GM23338 (cell line): ENCODE results near the gene AMOTL1. TPM values are rescaled to one million over a fixed set of nuclear protein-coding genes. Genes with fewer than 3 reads are reported as not detected.

Experiments
- ATAC-seq: fragments of 200-7000 bp; cut with Tn5 transposase; 3 replicates; pipeline ENCODE4 v1.9.1; 2020
- DNase-seq: peaks from one replicate; pipeline ENCODE4 v3.0.0-alpha.2; 2015; ENCODE audit warnings: low spot score
- H2AFZ ChIP-seq: fragments of 200-600 bp; sonication (generic); 2 replicates; pipeline ENCODE4 v1.8.0; 2016; ENCODE audit warnings: antibody characterized with exemption, mild to moderate bottlenecking, moderate library complexity
- H3F3A ChIP-seq: fragments of 200-600 bp; sonication (generic); replicated peaks from 2 replicates; pipeline ENCODE4 v1.8.0; 2017; ENCODE audit warnings: antibody characterized with exemption, mixed run types, low read depth
- H3K27ac ChIP-seq: fragments of 200-600 bp; sonication (generic); 2 replicates; pipeline ENCODE4 v1.6.1; 2016; ENCODE audit warnings: low read depth
- H3K27me3 ChIP-seq: fragments of 200-600 bp; sonication (generic); 2 replicates; pipeline ENCODE4 v1.8.0; 2016; ENCODE audit warnings: mild to moderate bottlenecking, mixed run types, moderate library complexity; ENCODE audit not compliant: insufficient read depth
- H3K36me3 ChIP-seq: fragments of 200-600 bp; sonication (generic); 2 replicates; pipeline ENCODE4 v1.8.0; 2016; ENCODE audit warnings: mild to moderate bottlenecking; ENCODE audit not compliant: insufficient read depth
- H3K4me1 ChIP-seq: fragments of 200-600 bp; sonication (generic); 2 replicates; pipeline ENCODE4 v1.8.0; 2016; ENCODE audit warnings: mild to moderate bottlenecking, moderate library complexity; ENCODE audit not compliant: insufficient read depth
- H3K4me2 ChIP-seq: fragments of 200-600 bp; sonication (generic); 2 replicates; pipeline ENCODE4 v1.7.1; 2017; ENCODE audit warnings: mixed run types
- H3K4me3 ChIP-seq: fragments of 200-600 bp; sonication (generic); 2 replicates; pipeline ENCODE4 v1.6.1; 2016; ENCODE audit warnings: mixed run types
- H3K79me2 ChIP-seq: fragments of 200-600 bp; sonication (generic); replicated peaks from 2 replicates; pipeline ENCODE4 v1.8.0; 2017; ENCODE audit warnings: mild to moderate bottlenecking; ENCODE audit not compliant: insufficient read depth
- H3K9me2 ChIP-seq: fragments of 200-600 bp; sonication (generic); 2 replicates; pipeline ENCODE4 v1.8.0; 2017; ENCODE audit not compliant: insufficient read depth
- H4K20me1 ChIP-seq: fragments of 200-600 bp; sonication (generic); replicated peaks from 2 replicates; pipeline ENCODE4 v1.8.0; 2017; ENCODE audit warnings: mild to moderate bottlenecking; ENCODE audit not compliant: insufficient read depth
- H3K27ac Mint-ChIP-seq: 2 replicates; pipeline ENCODE4 v1.8.0; 2020; ENCODE audit warnings: inconsistent platforms, mild to moderate bottlenecking, moderate library complexity, mixed read lengths
- H3K27me3 Mint-ChIP-seq: 3 replicates; pipeline ENCODE4 v1.8.0; 2022; ENCODE audit warnings: low read depth, mild to moderate bottlenecking, moderate library complexity, mixed read lengths, inconsistent platforms; ENCODE audit not compliant: insufficient read depth, poor library complexity
- H3K36me3 Mint-ChIP-seq: 3 replicates; pipeline ENCODE4 v1.8.0; 2021; ENCODE audit warnings: low read depth, mild to moderate bottlenecking, inconsistent platforms, moderate library complexity, mixed read lengths
- H3K4me1 Mint-ChIP-seq: 3 replicates; pipeline ENCODE4 v1.8.0; 2020; ENCODE audit warnings: mild to moderate bottlenecking, inconsistent platforms, mixed read lengths
- H3K4me3 Mint-ChIP-seq: 3 replicates; pipeline ENCODE4 v1.8.0; 2021; ENCODE audit warnings: moderate library complexity, mild to moderate bottlenecking, inconsistent platforms, mixed read lengths
- H3K9me3 Mint-ChIP-seq: 3 replicates; pipeline ENCODE4 v1.8.0; 2020; ENCODE audit warnings: moderate library complexity, mild to moderate bottlenecking, inconsistent platforms, mixed read lengths
- CREB1 ChIP-seq: fragments of 250-450 bp; sonication (Bioruptor Pico); IDR thresholded peaks from 2 replicates; pipeline ENCODE4 v1.5.0; 2020; ENCODE audit warnings: low read depth, mild to moderate bottlenecking, moderate library complexity
- ETS1 ChIP-seq: IDR thresholded peaks from 2 replicates; pipeline ENCODE4 v1.6.1; 2016; ENCODE audit warnings: antibody characterized with exemption
- EZH2 ChIP-seq: fragments of 200-600 bp; sonication (generic); IDR thresholded peaks from one replicate; pipeline ENCODE4 v1.8.0; 2017; ENCODE audit warnings: antibody characterized with exemption, mild to moderate bottlenecking, low read depth; ENCODE audit not compliant: unreplicated experiment
- EZH2phosphoT487 ChIP-seq: fragments of 200-600 bp; sonication (generic); IDR thresholded peaks from one replicate; pipeline ENCODE4 v1.8.1; 2018; ENCODE audit warnings: antibody characterized with exemption; ENCODE audit not compliant: unreplicated experiment
- JUNB ChIP-seq: IDR thresholded peaks from one replicate; pipeline ENCODE4 v1.6.1; 2016; ENCODE audit warnings: antibody characterized with exemption; ENCODE audit not compliant: unreplicated experiment
- NANOG ChIP-seq: IDR thresholded peaks from 2 replicates; pipeline ENCODE4 v1.6.1; 2016; ENCODE audit warnings: antibody characterized with exemption, borderline replicate concordance
- POLR2AphosphoS5 ChIP-seq: IDR thresholded peaks from 2 replicates; pipeline ENCODE4 v1.6.1; 2016; ENCODE audit warnings: antibody characterized with exemption, low read depth
- STAT1 ChIP-seq: IDR thresholded peaks from one replicate; pipeline ENCODE4 v1.6.1; 2016; ENCODE audit warnings: antibody characterized with exemption; ENCODE audit not compliant: unreplicated experiment
- ZNF114 ChIP-seq: fragments of 250-450 bp; sonication (Bioruptor Pico); IDR thresholded peaks from 2 replicates; pipeline ENCODE4 v1.5.0; 2020; ENCODE audit warnings: mild to moderate bottlenecking, moderate library complexity
- ZNF331 ChIP-seq: fragments of 250-450 bp; sonication (Bioruptor Pico); IDR thresholded peaks from 2 replicates; pipeline ENCODE4 v1.5.0; 2020; ENCODE audit warnings: low read depth, mild to moderate bottlenecking, moderate library complexity
- polyA plus RNA-seq: library from polyadenylated mRNA; unstranded; fragments of >200 nt; fragmentation: Nextera tagmentation; extraction: Ambion mirVana; gene quantifications from 2 replicates; pipeline ENCODE4 v1.2.1, GENCODE V29; 2016
- total RNA-seq: library from RNA; depleted of rRNA; stranded (reverse); fragments of >200 nt; shearing (Covaris generic); gene quantifications from 2 replicates; pipeline ENCODE4 v1.2.3, GENCODE V29; 2014
- TF ChIP-seq, protein P1 (sequence below): fragments of 250-450 bp; sonication (Bioruptor Pico); IDR thresholded peaks from 2 replicates; pipeline ENCODE4 v1.5.0; 2020; ENCODE audit warnings: mild to moderate bottlenecking, moderate library complexity
- TF ChIP-seq, protein P2 (sequence below): IDR thresholded peaks from one replicate; pipeline ENCODE4 v1.6.1; 2018; ENCODE audit warnings: antibody characterized with exemption; ENCODE audit not compliant: unreplicated experiment
- TF ChIP-seq, protein P3 (sequence below), 2 experiments: fragments of 200-600 bp in 1 of 2; sonication (generic) in 1 of 2; conservative IDR thresholded peaks; 2 replicates each; pipeline versions ENCODE4 v1.5.1 to v1.6.1; 2016 to 2017; ENCODE audit warnings: antibody characterized with exemption in 2 of 2, low read depth in 2 of 2, mild to moderate bottlenecking in 2 of 2, moderate library complexity in 1 of 2

The AMOTL1 gene
- total and polyA plus RNA-seq, 2 experiments from 2014 or later: 4.3 to 18.7 TPM

- DNase-seq: no peak
- Mint-ChIP-seq H3K9me3 (no peaks in the 10 kb centered on the region), H3K27me3 (no peaks in the 10 kb centered on the region), H3K36me3 (no peaks in the 10 kb centered on the region), H3K27ac (peak overlapping the region; percentile 38; the same call in 1 of the 2 replicates), H3K4me1 (peaks cover 56% of the 10 kb centered on the region), H3K4me3 (no peak overlapping the region)
- Histone ChIP-seq H2AFZ (no peak overlapping the region), H3K9me2 (no peaks in the 10 kb centered on the region), H3K27me3 (no peaks in the 10 kb centered on the region), H3K4me3 (no peak overlapping the region), H3K79me2 (peaks cover 87% of the 10 kb centered on the region), H3K4me2 (peak overlapping the region; percentile 12; the same call in 1 of the 2 replicates), H3K36me3 (no peaks in the 10 kb centered on the region), H4K20me1 (no peaks in the 10 kb centered on the region), H3F3A (no peaks in the 10 kb centered on the region), H3K27ac (no peak overlapping the region), H3K4me1 (peaks cover 37% of the 10 kb centered on the region)
- TF ChIP-seq POLR2AphosphoS5 (no peak), ZNF331 (CRISPR knock-in tag) (no peak), EZH2phosphoT487 (no peak), STAT1 (no peak), NANOG (no peak), EZH2 (no peak), ZNF114 (CRISPR knock-in tag) (no peak), CREB1 (no peak), JUNB (no peak), ETS1 (no peak)
- TF ChIP-seq, protein P1, sequence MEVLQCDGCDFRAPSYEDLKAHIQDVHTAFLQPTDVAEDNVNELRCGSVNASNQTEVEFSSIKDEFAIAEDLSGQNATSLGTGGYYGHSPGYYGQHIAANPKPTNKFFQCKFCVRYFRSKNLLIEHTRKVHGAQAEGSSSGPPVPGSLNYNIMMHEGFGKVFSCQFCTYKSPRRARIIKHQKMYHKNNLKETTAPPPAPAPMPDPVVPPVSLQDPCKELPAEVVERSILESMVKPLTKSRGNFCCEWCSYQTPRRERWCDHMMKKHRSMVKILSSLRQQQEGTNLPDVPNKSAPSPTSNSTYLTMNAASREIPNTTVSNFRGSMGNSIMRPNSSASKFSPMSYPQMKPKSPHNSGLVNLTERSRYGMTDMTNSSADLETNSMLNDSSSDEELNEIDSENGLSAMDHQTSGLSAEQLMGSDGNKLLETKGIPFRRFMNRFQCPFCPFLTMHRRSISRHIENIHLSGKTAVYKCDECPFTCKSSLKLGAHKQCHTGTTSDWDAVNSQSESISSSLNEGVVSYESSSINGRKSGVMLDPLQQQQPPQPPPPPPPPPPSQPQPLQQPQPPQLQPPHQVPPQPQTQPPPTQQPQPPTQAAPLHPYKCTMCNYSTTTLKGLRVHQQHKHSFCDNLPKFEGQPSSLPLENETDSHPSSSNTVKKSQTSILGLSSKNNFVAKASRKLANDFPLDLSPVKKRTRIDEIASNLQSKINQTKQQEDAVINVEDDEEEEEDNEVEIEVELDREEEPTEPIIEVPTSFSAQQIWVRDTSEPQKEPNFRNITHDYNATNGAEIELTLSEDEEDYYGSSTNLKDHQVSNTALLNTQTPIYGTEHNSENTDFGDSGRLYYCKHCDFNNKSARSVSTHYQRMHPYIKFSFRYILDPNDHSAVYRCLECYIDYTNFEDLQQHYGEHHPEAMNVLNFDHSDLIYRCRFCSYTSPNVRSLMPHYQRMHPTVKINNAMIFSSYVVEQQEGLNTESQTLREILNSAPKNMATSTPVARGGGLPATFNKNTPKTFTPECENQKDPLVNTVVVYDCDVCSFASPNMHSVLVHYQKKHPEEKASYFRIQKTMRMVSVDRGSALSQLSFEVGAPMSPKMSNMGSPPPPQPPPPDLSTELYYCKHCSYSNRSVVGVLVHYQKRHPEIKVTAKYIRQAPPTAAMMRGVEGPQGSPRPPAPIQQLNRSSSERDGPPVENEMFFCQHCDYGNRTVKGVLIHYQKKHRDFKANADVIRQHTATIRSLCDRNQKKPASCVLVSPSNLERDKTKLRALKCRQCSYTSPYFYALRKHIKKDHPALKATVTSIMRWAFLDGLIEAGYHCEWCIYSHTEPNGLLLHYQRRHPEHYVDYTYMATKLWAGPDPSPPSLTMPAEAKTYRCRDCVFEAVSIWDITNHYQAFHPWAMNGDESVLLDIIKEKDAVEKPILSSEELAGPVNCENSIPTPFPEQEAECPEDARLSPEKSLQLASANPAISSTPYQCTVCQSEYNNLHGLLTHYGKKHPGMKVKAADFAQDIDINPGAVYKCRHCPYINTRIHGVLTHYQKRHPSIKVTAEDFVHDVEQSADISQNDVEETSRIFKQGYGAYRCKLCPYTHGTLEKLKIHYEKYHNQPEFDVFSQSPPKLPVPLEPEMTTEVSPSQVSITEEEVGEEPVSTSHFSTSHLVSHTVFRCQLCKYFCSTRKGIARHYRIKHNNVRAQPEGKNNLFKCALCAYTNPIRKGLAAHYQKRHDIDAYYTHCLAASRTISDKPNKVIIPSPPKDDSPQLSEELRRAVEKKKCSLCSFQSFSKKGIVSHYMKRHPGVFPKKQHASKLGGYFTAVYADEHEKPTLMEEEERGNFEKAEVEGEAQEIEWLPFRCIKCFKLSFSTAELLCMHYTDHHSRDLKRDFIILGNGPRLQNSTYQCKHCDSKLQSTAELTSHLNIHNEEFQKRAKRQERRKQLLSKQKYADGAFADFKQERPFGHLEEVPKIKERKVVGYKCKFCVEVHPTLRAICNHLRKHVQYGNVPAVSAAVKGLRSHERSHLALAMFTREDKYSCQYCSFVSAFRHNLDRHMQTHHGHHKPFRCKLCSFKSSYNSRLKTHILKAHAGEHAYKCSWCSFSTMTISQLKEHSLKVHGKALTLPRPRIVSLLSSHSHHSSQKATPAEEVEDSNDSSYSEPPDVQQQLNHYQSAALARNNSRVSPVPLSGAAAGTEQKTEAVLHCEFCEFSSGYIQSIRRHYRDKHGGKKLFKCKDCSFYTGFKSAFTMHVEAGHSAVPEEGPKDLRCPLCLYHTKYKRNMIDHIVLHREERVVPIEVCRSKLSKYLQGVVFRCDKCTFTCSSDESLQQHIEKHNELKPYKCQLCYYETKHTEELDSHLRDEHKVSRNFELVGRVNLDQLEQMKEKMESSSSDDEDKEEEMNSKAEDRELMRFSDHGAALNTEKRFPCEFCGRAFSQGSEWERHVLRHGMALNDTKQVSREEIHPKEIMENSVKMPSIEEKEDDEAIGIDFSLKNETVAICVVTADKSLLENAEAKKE (CRISPR knock-in tag): no peak
- TF ChIP-seq, protein P2, sequence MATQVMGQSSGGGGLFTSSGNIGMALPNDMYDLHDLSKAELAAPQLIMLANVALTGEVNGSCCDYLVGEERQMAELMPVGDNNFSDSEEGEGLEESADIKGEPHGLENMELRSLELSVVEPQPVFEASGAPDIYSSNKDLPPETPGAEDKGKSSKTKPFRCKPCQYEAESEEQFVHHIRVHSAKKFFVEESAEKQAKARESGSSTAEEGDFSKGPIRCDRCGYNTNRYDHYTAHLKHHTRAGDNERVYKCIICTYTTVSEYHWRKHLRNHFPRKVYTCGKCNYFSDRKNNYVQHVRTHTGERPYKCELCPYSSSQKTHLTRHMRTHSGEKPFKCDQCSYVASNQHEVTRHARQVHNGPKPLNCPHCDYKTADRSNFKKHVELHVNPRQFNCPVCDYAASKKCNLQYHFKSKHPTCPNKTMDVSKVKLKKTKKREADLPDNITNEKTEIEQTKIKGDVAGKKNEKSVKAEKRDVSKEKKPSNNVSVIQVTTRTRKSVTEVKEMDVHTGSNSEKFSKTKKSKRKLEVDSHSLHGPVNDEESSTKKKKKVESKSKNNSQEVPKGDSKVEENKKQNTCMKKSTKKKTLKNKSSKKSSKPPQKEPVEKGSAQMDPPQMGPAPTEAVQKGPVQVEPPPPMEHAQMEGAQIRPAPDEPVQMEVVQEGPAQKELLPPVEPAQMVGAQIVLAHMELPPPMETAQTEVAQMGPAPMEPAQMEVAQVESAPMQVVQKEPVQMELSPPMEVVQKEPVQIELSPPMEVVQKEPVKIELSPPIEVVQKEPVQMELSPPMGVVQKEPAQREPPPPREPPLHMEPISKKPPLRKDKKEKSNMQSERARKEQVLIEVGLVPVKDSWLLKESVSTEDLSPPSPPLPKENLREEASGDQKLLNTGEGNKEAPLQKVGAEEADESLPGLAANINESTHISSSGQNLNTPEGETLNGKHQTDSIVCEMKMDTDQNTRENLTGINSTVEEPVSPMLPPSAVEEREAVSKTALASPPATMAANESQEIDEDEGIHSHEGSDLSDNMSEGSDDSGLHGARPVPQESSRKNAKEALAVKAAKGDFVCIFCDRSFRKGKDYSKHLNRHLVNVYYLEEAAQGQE: no peak
- TF ChIP-seq, protein P3, sequence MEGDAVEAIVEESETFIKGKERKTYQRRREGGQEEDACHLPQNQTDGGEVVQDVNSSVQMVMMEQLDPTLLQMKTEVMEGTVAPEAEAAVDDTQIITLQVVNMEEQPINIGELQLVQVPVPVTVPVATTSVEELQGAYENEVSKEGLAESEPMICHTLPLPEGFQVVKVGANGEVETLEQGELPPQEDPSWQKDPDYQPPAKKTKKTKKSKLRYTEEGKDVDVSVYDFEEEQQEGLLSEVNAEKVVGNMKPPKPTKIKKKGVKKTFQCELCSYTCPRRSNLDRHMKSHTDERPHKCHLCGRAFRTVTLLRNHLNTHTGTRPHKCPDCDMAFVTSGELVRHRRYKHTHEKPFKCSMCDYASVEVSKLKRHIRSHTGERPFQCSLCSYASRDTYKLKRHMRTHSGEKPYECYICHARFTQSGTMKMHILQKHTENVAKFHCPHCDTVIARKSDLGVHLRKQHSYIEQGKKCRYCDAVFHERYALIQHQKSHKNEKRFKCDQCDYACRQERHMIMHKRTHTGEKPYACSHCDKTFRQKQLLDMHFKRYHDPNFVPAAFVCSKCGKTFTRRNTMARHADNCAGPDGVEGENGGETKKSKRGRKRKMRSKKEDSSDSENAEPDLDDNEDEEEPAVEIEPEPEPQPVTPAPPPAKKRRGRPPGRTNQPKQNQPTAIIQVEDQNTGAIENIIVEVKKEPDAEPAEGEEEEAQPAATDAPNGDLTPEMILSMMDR (conservative IDR thresholded peaks at IDR 0.05; ENCODE audit: low read depth in 2 of 2): no peak
- no peak for ATAC-seq
Measured at GRCh38 chr11:94781837-94782236, 13.7 kb downstream of the AMOTL1 start.
